ENCODE data around the gene TMEM25.
"Not testable (repeated sequence)": the region's sequence is repeated elsewhere in the genome, so short reads cannot be mapped to it uniquely, and the experiment has no call there.

TMEM25 gene

GRCh38 chr11:118530683-118531596 is at the start of gene TMEM25:
Gene TMEM25 (plus strand): TSS chr11:118531192. CDS start chr11:118531802, 610 bp downstream.
- peak within 1 kb of the TSS; percentile 72 for H3K4me3 ChIP-seq (ENCODE audit: low read depth, low read length)
- no peak for TF ChIP-seq CTCF (IDR thresholded peaks at IDR 0.05; ENCODE audit: low read depth, low read length)

- H3K4me3 ChIP-seq (ENCODE audit: low read depth, low read length), result not testable (repeated sequence)
These were observed 49.8 kb upstream of the TMEM25 start for GRCh38 chr11:118481238-118481637.

GRCh38 chr11:118484405-118484804 is 46.6 kb upstream of the TMEM25 start:
- no peak for TF ChIP-seq CTCF (IDR thresholded peaks at IDR 0.05; ENCODE audit: low read depth, low read length)
- no peak overlapping the region for H3K4me3 ChIP-seq (ENCODE audit: low read depth, low read length)

GRCh38 chr11:118485273-118485672 is 45.7 kb upstream of the TMEM25 start:
- H3K4me3 ChIP-seq (ENCODE audit: low read depth, low read length), result no peak overlapping the region
- no peak for TF ChIP-seq CTCF (IDR thresholded peaks at IDR 0.05; ENCODE audit: low read depth, low read length)

GRCh38 chr11:118488480-118489109 is 42.4 kb upstream of the TMEM25 start:
- H3K4me3 ChIP-seq (ENCODE audit: low read depth, low read length), result no peak overlapping the region
- peak; percentile 74 for TF ChIP-seq CTCF (IDR thresholded peaks at IDR 0.05; ENCODE audit: low read depth, low read length)

GRCh38 chr11:118491041-118491440 is 40.0 kb upstream of the TMEM25 start:
- H3K4me3 ChIP-seq (ENCODE audit: low read depth, low read length), result no peak overlapping the region
- no peak for TF ChIP-seq CTCF (IDR thresholded peaks at IDR 0.05; ENCODE audit: low read depth, low read length)

- TF ChIP-seq CTCF (IDR thresholded peaks at IDR 0.05; ENCODE audit: low read depth, low read length), result no peak
- H3K4me3 ChIP-seq (ENCODE audit: low read depth, low read length), result no peak overlapping the region
These were observed 33.2 kb upstream of the TMEM25 start for GRCh38 chr11:118497831-118498230.
